D721Med (cell line): ENCODE data around the gene DNMT3A.

Source experiments
- DNase-seq: peaks from one replicate; pipeline ENCODE4 v3.0.0; 2011; ENCODE audit warnings: low spot score; ENCODE audit not compliant: insufficient read length
- FAIRE-seq: peaks from 2 replicates; lab custom pipeline; 2011; peaks lifted over from hg19 to GRCh38; lab: Jason Lieb, UNC
- CTCF ChIP-seq: IDR thresholded peaks from 2 replicates; pipeline ENCODE4 v1.5.1; 2012; ENCODE audit warnings: mild to moderate bottlenecking, control low read depth; ENCODE audit not compliant: insufficient read depth; ENCODE audit errors: missing control alignments

The DNMT3A gene

GRCh38 chr2:25306777-25307368, 34.9 kb downstream of the DNMT3A start:
- no peak for FAIRE-seq
- DNase-seq, result no peak

GRCh38 chr2:25305775-25306174, 36.0 kb downstream of the DNMT3A start:
- TF ChIP-seq CTCF, result no peak
- peak; percentile 80 for DNase-seq
- no peak for FAIRE-seq

More at GRCh38 chr2:25306777-25307368, 34.9 kb downstream of the DNMT3A start:
- TF ChIP-seq CTCF, result no peak

GRCh38 chr2:25304826-25305596, 36.7 kb downstream of the DNMT3A start:
- peak; percentile 60 for DNase-seq
- peak; percentile 95 for FAIRE-seq
- TF ChIP-seq CTCF, result no peak

- TF ChIP-seq CTCF, result no peak
- DNase-seq, result no peak
- FAIRE-seq, result no peak
Measured at GRCh38 chr2:25304321-25304720, 37.4 kb downstream of the DNMT3A start.

- DNase-seq (no peak), FAIRE-seq (no peak)
- no peak for TF ChIP-seq CTCF
Measured at GRCh38 chr2:25303633-25304236, 38.0 kb downstream of the DNMT3A start.

GRCh38 chr2:25302758-25303375, 38.9 kb downstream of the DNMT3A start:
- TF ChIP-seq CTCF, result no peak
- FAIRE-seq (no peak), DNase-seq (no peak)
